NCI-H2196 treated with DMSO at 0.1 percent for 48 hours (cell line): ENCODE measurements around the gene HYAL1.
"Not testable (repeated sequence)": the region's sequence is repeated elsewhere in the genome, so short reads cannot be mapped to it uniquely, and the experiment has no call there.

Source experiments
- DNase-seq: peaks from one replicate; lab custom pipeline; 2025; ENCODE audit not compliant: unreplicated experiment; lab: John Stamatoyannopoulos, UW

The HYAL1 gene

DNA sequence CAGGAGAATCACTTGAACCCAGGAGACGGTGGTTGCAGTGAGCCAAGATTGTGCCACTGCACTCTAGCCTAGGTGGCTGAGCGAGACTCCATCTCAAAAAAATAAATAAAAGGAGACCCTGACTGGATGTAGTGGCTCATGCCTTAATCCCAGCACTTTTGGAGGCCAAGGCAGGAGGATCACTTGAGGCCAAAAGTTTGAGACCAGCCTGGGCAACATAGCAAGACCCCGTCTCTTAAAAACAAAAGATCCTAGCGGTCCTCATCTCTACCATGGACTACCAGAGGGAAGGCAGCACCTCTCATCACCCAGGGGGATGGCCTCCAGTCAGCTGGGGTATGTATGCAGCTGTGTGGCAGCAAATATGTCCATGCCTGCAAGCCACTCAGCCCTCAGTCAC lies 41.2 kb downstream of the HYAL1 start:
- not testable (repeated sequence) for DNase-seq

DNA sequence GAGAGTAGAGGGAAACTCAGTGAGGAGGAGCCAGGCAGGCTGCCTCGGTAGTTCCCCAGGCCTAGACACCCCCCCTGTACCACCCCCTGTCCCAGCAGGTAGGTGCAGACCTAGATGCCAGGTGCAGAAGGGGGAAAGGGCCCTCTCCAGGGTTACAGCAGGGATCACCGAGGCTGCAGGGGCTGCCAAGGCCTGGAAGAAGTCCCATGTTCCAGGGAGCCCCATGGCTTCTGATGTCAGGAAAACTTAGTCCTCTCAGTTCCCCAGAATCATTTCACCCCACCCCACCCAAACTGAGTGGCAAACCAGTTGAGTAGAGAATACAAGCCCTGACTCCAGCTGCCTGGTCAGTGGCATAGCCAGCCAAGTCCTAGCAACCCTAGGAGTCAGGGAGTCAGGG lies 41.9 kb downstream of the HYAL1 start:
- DNase-seq: no peak

DNA sequence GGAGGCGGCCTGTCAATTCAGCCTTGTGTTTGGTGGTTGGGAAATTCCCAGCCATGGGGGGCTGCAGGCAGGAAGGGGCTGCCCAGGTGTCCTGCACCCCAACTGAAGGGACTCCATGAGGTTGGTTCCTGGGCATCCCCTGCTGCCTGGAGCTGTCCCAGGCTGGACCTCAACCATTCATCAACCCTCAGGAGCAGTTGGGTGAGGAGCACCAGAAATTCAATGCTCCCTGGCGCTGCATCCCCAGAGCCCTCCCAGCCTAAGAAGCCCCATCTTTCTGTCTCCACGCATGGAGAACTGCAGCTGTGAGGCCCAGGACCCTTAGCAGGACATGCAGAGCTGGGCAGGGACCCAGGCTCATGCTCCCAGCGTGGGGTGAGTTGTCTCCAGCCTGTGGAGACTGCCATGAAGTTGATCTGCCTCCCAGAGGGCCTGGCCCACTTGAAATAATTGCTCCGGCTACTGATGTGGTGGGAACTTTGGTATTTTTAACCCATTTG lies 42.4 kb downstream of the HYAL1 start:
- DNase-seq: no peak

DNA sequence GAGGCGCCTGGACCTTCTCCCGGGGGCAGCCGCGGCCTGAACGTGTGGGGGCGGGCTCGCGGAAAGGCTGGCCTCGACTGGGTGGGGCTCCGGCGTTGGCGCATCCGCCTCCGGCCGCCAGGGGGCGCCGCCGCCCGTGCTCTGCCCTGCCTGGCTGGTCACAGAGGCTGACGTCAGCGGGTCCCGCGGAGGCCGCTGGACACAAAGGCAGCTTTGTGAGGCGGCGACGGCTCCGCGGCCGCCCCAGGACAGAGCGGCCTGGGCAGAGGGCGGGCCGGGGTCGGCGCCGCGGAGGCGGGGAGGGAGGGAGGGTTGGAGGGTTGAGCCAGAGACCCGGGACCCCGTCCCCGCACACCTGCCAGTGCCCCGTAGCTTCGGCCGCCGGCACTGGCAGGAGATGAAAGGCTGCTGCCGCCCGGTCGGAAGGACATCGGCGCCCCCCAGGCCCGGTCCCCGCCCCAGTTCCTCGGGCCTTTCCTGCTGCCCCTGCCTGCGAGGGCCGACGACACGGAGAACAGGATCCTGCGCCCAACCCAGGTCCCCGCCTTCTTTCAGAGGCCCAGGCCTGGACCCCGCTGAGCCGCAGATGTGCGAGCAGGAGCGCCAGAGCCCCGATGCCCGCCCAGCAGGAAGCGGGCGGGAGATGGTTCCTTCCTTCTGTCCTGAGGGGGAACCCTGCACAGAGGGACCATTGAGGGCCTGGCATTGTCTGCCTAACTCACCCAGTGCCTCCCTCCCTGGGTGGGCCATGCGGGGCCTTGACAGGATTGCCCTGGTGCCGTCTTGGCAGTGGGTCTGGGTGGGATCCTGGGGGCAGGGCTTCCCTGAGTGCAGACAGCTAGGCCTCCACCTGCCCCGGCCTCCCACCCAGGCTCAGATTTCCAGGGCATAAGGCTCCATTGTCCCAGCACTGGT lies 43.1 kb downstream of the HYAL1 start:
- peak; percentile 60 for DNase-seq

DNA sequence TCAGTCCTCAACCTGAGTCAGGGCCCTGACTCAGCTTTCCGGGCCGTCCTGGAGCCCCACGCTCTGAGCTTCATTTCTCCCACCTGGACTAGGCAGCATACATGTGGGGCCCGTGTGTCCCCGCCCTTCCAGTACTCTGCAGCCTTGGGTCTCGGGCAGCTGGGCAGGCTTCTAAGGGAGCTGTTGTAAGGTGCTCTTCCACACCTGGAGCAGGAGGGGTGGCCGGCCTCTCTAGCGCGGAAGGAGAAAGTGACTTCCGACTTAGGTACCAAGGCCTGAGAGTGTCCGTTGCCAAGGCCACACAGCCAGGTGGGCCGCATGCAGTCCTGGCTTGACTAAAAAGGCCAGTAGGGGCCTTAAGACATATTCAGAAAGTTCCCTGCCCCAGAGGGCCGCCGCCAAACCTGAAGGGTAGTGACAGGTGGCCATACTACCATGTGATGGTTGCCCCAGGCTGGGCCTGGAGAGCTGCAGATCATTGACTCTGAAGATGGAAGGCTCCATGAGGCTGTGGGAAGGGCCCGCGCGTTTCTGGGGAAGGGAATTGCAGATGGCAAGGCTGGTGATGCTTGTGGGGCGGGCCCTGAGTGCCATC lies 43.8 kb downstream of the HYAL1 start:
- DNase-seq: no peak

DNA sequence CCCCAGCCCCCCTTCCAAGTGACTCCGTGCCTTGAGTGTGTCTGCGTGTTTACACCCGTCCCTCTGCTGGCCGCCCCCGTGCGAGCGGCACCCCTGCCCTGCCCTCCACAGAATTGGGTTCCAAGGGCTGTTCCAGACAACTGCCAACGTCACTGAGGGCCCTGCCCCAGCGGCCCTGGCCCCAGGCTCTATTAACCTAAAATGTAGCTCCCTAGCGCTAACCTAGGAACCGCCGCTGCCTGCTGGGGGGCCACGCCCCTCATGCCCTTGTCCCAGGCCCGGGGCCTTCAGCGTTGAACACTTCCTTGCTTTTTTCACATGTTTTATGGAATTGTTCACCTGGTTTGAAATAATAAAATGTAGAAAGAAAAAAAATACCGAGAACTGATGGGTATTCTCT lies 44.4 kb downstream of the HYAL1 start:
- no peak for DNase-seq

DNA sequence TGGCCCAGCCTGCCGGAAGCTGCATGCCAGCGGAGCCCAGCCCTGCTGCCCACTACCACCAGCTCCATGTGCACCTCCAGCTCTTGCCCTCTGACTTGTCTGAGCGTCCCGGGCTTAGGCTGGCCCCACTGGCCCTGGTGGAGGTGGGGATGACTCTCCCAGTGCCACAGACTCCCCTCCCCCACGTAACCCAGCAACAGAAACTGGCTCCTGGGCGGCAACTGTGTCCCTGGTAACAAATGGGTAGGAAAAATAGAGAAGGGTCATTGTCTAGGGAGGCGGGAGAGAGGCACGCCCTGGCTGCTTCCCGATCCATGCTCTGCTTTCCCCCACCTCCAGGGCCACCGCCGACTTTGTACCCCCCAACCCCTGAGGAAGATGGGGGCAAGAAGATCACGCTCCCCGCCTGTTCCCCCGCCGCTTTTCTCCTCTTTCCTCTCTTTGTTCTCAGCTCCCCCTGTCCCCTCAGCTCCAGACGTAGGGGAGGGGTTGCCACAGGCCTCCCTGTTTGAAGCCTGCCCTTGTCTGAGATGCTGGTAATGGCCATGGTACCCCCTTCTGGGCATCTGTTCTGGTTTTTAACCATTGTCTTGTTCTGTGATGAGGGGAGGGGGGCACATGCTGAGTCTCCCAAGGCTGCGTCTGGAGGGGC lies 45.2 kb downstream of the HYAL1 start:
- no peak for DNase-seq

DNA sequence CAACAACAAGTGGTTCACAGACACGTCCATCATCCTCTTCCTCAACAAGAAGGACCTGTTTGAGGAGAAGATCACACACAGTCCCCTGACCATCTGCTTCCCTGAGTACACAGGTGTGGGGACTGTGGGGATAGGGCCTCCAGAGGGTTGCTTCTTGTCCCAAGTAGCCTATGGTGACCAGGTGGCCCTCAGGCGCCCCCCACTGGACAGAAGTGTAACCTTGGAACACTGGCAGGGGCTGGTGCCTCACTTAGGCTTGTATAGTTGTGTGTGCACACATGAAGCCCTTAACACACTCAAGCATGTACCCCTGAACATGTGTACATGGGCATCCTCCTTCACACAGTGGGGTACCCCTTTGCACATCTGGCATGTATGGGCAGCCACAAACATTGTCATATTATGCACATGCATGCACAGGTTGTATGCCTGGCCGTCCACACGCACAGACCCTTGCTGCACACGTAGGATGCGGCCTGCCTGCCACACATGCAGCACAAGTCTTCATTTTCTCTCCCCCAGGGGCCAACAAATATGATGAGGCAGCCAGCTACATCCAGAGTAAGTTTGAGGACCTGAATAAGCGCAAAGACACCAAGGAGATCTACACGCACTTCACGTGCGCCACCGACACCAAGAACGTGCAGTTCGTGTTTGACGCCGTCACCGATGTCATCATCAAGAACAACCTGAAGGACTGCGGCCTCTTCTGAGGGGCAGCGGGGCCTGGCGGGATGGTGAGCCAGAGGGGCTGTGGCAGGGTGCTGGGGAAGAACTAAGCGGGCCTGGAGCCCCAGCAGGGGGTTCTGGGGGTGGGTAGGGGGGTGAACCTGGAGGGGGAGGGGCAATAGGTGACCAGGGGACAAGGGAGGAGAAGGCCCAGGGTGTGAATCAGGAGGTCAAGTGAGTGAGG lies 46.1 kb downstream of the HYAL1 start:
- no peak for DNase-seq

DNA sequence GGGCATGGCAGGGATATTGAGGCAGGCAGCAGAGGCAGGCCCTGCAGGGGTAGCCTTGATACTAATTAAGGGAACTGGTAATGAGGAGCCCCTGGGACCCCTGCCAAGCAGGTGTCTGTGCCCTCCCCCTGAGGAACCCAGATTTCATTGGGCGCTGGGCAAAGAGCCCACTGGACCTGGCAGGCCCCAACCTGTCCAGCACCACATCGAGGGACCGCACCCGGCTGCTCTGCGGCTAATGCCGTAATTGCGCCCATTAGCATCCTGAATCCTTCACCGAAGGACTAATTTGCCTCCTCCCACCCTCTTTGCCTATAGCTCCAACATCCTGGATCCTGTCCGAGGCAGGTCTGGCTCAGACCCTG lies 48.1 kb downstream of the HYAL1 start:
- DNase-seq: no peak

DNA sequence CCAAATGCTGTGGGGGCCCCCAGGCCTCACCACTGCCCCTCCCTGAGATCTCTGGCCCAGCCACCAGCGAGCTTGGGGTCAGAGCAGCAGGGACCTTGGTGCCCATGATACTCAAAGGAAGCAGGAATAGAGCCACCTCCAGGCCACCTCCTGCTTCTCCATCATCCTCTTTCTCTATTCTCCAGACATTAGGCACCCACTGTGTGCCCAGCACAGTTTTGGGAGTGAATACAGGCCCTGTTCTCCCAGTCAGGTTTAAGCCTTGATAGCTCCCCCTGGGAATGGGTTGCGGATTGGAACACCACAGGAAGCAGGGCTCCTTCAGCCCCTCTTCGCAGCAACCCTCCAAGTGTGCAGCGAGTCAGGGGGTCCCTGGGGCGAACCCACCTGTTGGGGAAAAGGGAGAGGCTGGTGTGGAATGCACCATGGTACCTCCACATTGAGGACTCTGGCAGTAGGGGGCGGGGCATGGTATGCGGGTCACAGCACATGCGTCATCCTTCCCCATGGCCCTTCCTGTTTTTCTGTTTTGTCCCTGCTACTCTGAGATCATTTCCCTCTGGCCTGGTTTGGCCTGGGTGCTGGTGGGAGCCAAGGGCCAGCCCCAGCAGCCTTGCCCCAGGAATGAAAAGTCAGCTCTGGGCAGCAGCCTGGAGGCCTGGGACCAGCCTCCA lies 48.7 kb downstream of the HYAL1 start:
- DNase-seq: no peak

DNA sequence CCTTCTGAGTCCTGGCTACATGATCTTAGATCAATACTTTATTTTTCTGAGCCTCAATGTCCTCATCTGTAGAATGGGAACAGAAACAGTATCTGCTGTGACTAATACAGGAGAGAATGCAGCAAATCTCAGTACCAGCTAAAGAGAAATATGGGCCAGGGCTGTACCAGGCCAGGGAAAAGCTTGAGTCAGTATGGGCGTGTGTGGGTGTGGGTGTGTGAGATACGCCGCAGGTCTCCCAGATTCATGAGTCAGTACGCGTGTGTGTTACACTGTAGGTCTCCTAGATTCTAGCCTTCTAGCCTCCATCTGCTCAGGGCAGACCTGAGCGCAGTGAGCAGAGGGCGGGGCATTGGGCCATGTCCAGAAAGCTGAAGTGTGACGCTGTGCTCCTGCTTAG lies 52.2 kb downstream of the HYAL1 start:
- DNase-seq: no peak

DNA sequence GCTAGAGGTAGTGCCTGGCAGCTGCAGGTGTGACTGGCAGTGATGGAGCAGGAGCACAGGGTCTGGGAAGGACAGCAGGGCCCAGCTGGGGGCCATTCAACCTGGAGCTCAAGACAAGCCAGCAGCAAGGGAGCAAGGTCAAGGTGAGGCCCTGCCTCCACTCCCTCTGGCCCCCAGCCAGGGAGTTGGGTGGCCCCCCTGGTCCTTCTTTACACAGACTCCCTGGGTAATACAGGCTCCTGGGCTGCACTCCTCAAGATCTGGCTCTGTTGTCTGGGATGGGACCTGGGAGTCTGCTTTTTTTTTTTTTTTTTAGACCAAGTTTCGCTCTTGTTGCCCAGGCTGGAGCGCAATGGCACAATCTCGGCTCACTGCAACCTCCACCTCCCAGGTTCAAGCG lies 52.9 kb downstream of the HYAL1 start:
- DNase-seq: no peak
